Calu3 (cell line): Measurements from ENCODE around the gene SCAMP1. TPM values are rescaled to one million over a fixed set of nuclear protein-coding genes. Genes with fewer than 3 reads are reported as not detected.

ENCODE experiments used
- BruUV-seq: library from RNA; stranded (reverse); fragments of 400-500 nt; replicated peaks from 2 replicates; lab custom pipeline; 2021; lab: Mats Ljungman, UMichigan
- CTCF ChIA-PET: fragments of 300-600 bp; sonication (Branson Sonifier 250); formaldehyde crosslinking; loops from one replicate; lab custom pipeline; 2022; ENCODE audit warnings: antibody characterized with exemption; lab: Charles Lee
- DNase-seq: peaks from one replicate; pipeline ENCODE4 v3.0.0; 2022
- H3K27ac Mint-ChIP-seq: one replicate; pipeline ENCODE4 v1.8.0; 2022; ENCODE audit warnings: mixed read lengths; ENCODE audit not compliant: unreplicated experiment
- H3K27me3 Mint-ChIP-seq: one replicate; pipeline ENCODE4 v1.8.0; 2022; ENCODE audit warnings: mixed read lengths; ENCODE audit not compliant: unreplicated experiment
- H3K36me3 Mint-ChIP-seq: one replicate; pipeline ENCODE4 v1.8.0; 2022; ENCODE audit warnings: mild to moderate bottlenecking, moderate library complexity, mixed read lengths; ENCODE audit not compliant: insufficient read depth, unreplicated experiment
- H3K4me1 Mint-ChIP-seq: one replicate; pipeline ENCODE4 v1.8.0; 2022; ENCODE audit warnings: mild to moderate bottlenecking, low read depth, mixed read lengths; ENCODE audit not compliant: unreplicated experiment
- H3K4me3 Mint-ChIP-seq: one replicate; pipeline ENCODE4 v1.8.0; 2022; ENCODE audit warnings: mild to moderate bottlenecking, low read depth, moderate library complexity, mixed read lengths; ENCODE audit not compliant: unreplicated experiment
- H3K9me3 Mint-ChIP-seq: one replicate; pipeline ENCODE4 v1.8.0; 2022; ENCODE audit warnings: low read depth, mixed read lengths; ENCODE audit not compliant: unreplicated experiment
- intact Hi-C: fragments of 100-400 bp; cut with micrococcal nuclease; formaldehyde crosslinking; loops from one replicate; pipeline ENCODE4 v1.10.0; 2022; ENCODE audit not compliant: unreplicated experiment
- total RNA-seq: library from RNA; stranded (reverse); gene quantifications from 2 replicates; pipeline ENCODE4 v1.2.3, GENCODE V29; 2022
- TF ChIP-seq, protein P1 (sequence below): fragments of 200-600 bp; IDR thresholded peaks from one replicate; pipeline ENCODE4 v1.8.0; 2022; ENCODE audit warnings: antibody characterized with exemption; ENCODE audit not compliant: unreplicated experiment

SCAMP1 gene
- total RNA-seq, 1 experiment from 2014 or later, result 62.2 TPM

DNA sequence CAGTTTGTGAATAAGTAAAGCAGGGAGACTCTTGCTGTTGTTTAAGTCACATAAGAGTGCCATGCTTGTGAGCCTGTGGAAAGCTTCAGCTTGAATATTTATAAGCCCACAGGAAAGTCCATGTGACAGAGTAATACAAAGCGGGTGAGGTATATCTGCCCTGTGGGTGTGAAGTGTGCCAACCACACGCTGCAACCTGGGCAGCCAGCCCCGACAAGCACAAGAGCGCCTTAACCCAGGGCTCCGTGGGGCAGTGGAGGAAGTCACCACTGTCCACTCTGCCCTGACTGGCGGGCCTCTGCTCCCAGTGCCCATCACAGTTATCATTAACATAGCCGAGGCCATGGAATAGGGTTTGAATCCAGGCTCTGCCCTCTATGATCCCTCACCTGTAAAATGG is 132.2 kb downstream of the SCAMP1 start:
- no peak overlapping the region for H3K27ac Mint-ChIP-seq

DNA sequence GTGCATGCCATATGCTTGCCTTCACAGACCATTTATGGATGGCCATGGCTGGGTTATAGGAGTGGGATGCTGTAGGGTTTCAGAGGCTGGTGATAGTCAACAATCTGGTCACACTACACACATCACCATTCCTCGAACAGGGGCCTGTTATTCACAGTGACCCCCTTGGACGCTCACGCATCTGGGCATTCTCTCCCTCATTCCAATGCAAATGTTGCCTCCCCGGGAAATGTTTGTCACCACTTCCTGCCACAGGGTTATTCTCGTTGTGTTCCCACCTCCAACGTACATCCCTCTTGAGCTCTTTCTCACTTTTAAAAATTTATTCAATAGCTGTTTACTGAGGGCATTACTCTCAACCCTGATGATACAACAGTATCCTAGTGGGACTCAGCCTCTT is 135.4 kb downstream of the SCAMP1 start:
- BruUV-seq, result no TSS peak
- TF ChIP-seq, protein P1, sequence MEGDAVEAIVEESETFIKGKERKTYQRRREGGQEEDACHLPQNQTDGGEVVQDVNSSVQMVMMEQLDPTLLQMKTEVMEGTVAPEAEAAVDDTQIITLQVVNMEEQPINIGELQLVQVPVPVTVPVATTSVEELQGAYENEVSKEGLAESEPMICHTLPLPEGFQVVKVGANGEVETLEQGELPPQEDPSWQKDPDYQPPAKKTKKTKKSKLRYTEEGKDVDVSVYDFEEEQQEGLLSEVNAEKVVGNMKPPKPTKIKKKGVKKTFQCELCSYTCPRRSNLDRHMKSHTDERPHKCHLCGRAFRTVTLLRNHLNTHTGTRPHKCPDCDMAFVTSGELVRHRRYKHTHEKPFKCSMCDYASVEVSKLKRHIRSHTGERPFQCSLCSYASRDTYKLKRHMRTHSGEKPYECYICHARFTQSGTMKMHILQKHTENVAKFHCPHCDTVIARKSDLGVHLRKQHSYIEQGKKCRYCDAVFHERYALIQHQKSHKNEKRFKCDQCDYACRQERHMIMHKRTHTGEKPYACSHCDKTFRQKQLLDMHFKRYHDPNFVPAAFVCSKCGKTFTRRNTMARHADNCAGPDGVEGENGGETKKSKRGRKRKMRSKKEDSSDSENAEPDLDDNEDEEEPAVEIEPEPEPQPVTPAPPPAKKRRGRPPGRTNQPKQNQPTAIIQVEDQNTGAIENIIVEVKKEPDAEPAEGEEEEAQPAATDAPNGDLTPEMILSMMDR, result no peak
- CTCF ChIA-PET, result interaction anchor here (1.0 to 1.4 kb wide), 5 partner anchors 9 to 391 kb away, joined by 3 to 6 read pairs (median 4); no protein-coding TSS in a partner anchor
- no peaks in the 10 kb centered on the region for H3K27me3 Mint-ChIP-seq
- peak overlapping the region; percentile 20 for H3K4me3 Mint-ChIP-seq
- H3K27ac Mint-ChIP-seq, result peak overlapping the region; percentile 66
- H3K36me3 Mint-ChIP-seq, result peaks cover 19% of the 10 kb centered on the region
- H3K4me1 Mint-ChIP-seq, result peaks cover 78% of the 10 kb centered on the region
- no peaks in the 10 kb centered on the region for H3K9me3 Mint-ChIP-seq
- DNase-seq, result no peak
- intact Hi-C loops, result no loop called here

More for the DNA sequence above, 132.2 kb downstream of the SCAMP1 start:
- CTCF ChIA-PET, result no interaction called here
- Mint-ChIP-seq H3K4me3 (no peak overlapping the region), H3K4me1 (peaks cover 55% of the 10 kb centered on the region), H3K36me3 (peaks cover 33% of the 10 kb centered on the region), H3K27me3 (no peaks in the 10 kb centered on the region), H3K9me3 (no peaks in the 10 kb centered on the region)
- DNase-seq, result no peak
- intact Hi-C loops, result no loop called here
- no TSS peak for BruUV-seq
- TF ChIP-seq, protein P1, result no peak

DNA sequence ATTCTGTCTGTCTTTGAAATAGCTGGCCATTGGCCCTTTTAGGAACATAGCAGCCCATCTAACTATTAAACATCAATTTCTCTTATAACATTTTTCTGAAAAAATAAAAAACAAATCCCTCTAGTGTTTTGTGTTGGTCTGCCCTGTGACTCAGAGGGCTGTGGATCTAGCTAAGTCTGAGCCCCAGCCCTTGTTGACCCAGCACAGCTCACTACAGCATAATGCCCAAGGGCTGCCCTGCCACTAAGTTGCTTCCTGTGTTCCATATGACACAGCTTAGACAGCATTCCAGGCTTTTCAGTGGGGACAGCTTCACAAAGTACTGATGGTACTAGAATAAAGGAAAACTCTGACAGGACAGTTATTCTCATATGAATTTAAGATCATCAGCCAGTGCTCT is 136.0 kb downstream of the SCAMP1 start:
- BruUV-seq, result no TSS peak
- peak; percentile 47 for DNase-seq
- H3K9me3 Mint-ChIP-seq, result no peaks in the 10 kb centered on the region
- H3K4me1 Mint-ChIP-seq, result peaks cover 77% of the 10 kb centered on the region
- CTCF ChIA-PET, result interaction anchor here (0.7 to 1.4 kb wide), 7 partner anchors 9 to 390 kb away, joined by 3 to 6 read pairs (median 3); no protein-coding TSS in a partner anchor
- H3K36me3 Mint-ChIP-seq, result peaks cover 15% of the 10 kb centered on the region
- intact Hi-C loops, result no loop called here
- TF ChIP-seq, protein P1, result no peak
- H3K4me3 Mint-ChIP-seq, result peak overlapping the region; percentile 20
- no peaks in the 10 kb centered on the region for H3K27me3 Mint-ChIP-seq
- H3K27ac Mint-ChIP-seq, result peak overlapping the region; percentile 66

DNA sequence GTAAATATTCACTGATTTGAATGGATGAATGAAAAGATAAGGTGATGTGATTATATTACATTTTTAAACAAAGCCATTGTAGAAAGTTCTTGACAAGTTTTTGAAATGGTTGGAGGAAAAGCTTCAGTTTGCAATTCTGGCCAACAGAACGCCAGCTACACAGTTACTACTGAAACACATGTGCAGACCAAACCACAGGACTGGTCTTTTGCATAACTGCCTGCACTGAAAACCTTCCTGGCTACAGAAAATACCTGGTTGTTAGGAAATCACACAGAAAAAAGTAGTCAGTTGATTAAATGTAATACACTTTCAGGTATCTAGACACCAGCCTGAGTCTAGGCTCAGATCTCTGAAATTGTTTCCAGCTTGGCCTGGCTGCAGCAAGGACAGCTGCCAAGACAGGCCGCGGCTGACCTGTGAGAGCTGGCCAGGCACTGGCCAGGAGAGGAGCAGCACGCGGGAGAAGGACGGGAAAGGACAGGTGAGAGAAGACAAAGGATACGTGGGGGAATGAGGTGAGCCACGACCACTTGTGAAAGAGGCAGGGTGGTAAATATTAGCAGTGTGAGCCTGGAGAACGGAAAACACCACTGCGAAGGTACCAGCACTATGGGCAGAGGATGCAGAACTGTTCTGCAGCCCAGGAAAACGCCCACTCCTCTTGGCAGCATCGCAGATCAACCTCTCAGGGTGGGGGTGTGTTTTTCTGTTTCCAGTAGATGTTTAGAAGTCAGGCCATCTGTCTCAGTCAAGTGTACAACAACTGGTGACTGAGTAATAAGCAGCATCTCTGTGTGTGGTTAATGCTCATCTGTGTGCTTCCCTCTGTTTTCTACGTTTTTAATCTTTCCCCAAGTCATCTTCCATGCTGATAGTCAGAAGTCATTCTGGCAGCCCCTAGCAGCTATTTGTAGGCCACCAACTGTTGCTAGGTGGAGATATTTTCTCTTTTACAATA is 137.4 kb downstream of the SCAMP1 start:
- CTCF ChIA-PET, result interaction anchor here (0.6 kb wide), 1 partner anchor 94 kb away, joined by 3 read pairs; no protein-coding TSS in a partner anchor
- Mint-ChIP-seq H3K27me3 (no peaks in the 10 kb centered on the region), H3K4me1 (peaks cover 74% of the 10 kb centered on the region), H3K36me3 (peaks cover 15% of the 10 kb centered on the region), H3K4me3 (no peak overlapping the region), H3K9me3 (no peaks in the 10 kb centered on the region), H3K27ac (peak overlapping the region; percentile 10)
- intact Hi-C loops, result no loop called here
- TF ChIP-seq, protein P1, result no peak
- DNase-seq, result no peak
- no TSS peak for BruUV-seq
